NCI-H2107 treated with DMSO at 0.1 percent for 48 hours (cell line): ENCODE data around the gene ANTXR1.

ENCODE experiments used
- DNase-seq: peaks from one replicate; lab custom pipeline; 2025; ENCODE audit not compliant: unreplicated experiment; lab: John Stamatoyannopoulos, UW

ANTXR1 gene

GRCh38 chr2:69260666-69261065, 247.7 kb downstream of the ANTXR1 start:
- no peak for DNase-seq

DNA sequence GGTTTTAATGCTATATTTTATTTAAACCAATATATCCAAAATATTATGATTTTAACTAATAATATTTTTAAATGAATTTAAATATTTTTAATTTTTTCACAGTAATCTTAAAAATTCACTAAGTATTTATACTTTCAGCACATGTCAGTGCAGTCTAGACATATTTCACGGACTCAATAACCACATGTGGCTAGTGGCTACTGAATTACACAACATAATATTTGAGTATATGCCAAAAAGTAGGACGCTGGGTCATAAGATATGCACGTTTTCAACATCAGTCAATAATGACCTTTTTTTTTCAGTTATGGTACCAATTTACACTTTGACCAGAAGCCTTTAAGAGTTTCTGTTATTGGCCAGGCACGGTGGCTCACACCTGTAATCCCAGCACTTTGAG, 256.4 kb downstream of the ANTXR1 start:
- no peak for DNase-seq

DNA sequence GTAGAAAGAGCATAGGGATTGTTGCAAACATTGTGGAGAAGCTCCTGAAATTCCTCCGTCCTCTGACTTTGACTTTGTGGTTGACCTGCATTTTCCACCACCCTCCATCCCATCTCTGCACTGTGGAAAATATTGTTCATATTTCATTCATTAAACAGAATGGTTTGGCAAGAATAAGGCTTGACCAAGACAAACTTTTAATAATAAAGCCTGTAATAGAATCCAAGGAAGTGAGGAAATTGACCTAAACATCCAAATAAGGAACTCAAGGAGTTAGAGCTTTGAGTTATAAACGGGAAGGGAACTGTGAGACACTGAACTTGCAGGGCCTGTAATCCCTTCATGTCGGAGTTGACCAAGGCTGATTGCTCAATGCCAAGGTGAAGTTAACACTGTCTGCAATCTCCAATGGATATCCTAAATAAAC, 258.9 kb downstream of the ANTXR1 start:
- DNase-seq = no peak

- no peak for DNase-seq
Observed at GRCh38 chr2:69272803-69273471, 260.0 kb downstream of the ANTXR1 start.

- no peak for DNase-seq
Observed at GRCh38 chr2:69275490-69275889, 262.5 kb downstream of the ANTXR1 start.

DNA sequence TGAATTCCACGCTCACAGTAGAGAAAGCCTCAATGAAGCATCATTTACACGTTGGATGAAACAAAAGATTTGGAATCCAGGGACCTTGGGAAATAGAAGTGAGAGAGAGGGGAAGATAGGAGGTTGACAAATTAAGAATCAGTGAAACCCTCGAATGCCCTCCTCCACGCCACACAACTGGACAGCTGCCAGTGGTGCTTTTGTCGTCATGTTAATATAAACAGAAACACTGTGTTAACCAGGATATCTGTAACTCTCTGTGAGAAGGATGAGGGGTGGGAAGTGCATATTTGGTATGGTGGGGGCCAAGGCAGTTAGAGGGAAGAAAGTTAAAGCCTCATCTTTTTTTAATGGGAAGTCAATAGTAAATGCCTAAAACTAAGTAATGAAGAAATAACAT, 265.4 kb downstream of the ANTXR1 start:
- DNase-seq = no peak

GRCh38 chr2:69279211-69279610, 266.2 kb downstream of the ANTXR1 start:
- no peak for DNase-seq

- no peak for DNase-seq
Observed at GRCh38 chr2:69279931-69280681, 267.1 kb downstream of the ANTXR1 start.

DNA sequence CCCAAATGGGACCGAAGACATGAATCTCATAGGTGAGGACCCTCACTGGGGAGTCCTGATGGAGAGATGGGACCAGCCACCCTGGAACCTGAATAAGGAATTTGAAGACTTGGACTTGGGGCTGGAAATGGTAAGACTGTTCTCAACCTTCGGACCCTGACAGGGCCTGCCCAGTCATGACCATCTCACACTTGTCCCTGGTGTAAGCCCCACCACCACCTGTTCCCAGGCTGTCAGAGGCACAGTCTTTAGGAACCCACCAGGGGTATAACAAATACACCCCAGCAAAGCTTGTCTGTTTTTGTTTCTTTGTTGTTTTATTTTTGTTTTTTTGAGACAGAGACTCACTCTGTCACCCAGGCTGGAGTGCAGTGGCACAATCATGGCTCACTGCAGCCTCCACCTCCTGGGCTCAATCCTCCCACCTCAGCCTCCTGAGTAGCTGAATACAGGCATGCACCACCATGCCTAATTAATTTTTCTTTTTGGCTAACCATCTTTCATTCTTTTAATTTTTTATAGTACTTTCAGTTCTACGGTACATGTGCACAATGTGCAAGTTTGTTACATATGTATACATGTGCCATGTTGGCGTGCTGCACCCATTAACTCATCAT, 267.9 kb downstream of the ANTXR1 start:
- no peak for DNase-seq

DNA sequence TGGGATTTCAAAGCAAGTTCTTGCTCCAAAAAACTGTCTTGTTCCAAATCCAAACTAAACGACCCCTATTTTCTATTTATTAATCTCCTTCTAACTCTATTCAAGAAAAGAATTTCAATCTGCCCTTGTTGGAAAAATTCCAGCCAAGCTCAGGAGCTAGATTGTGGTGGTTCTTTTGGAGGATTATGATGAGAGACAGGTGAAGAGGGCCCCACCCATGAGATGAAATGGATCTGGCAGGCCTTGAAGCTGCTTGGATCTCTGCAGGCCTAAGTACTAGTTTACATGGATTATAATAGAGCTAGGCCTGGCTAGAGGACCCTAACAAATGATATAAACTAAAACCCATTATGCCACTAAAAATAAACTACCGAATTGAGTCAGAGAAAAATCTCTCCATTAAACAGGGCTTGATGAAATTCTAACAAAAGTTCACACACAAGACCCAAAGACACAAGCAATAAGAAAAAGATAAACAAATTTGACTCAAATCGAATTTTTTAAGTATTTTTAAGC, 272.5 kb downstream of the ANTXR1 start:
- DNase-seq = no peak

DNA sequence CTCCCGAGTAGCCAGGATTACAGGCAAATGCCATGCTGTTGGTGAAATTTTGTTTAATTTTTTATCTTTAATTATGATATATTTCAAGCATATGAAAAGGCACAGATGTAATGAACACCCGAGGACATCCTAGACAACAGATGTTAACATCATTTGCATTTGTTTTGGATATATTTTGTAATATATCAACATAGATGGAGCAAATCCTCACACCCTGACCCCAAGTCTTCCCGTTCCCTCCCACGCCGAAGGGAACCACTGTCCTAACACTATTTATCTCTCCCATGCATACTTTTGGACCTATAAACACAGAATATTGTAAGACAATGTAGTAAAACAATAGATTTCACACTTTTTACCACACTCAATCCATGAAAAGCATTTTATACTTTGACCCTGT, 274.6 kb downstream of the ANTXR1 start:
- no peak for DNase-seq

GRCh38 chr2:69288429-69288828, 275.4 kb downstream of the ANTXR1 start:
- DNase-seq = no peak

GRCh38 chr2:69291004-69291650, 278.1 kb downstream of the ANTXR1 start:
- DNase-seq = no peak

- DNase-seq = no peak
Observed at GRCh38 chr2:69291721-69292120, 278.7 kb downstream of the ANTXR1 start.

DNA sequence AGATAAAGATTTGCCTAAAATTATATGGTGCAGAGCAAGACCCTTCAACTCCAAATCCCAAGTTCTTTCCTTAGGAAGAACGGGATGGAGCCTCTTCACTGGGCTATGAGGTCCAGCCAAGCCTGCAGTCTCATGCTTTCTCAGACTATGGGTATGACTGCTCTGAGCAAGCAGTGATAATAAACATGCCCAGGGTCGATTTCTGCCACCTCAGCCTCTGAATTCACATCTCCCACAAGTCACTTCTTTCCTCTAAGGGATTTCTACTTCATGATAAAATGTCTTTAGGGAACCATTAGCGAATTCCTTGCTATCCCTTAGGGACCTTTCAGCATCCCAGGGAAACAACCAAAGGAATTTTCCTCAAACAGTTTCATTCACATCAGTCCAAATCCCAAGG, 279.3 kb downstream of the ANTXR1 start:
- no peak for DNase-seq

DNA sequence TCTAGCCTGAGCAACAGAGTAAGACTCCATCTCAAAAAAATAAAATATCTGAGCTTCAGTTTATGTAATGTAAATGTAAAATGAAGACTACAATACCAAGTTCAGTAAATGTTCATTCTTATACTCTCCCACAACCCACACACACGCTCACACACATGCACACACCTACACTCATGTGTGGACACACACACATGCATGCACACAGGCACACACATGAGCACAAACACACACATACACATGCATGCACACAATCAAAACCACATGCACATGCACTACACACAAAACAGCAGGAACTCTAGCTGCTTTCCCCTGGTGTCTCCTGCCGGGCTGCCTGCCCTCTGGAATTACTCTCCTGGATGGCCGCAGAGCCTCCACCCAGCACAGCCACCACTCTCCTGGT, 283.4 kb downstream of the ANTXR1 start:
- DNase-seq = no peak

- DNase-seq = no peak
Observed at GRCh38 chr2:69297216-69297615, 284.2 kb downstream of the ANTXR1 start.

DNA sequence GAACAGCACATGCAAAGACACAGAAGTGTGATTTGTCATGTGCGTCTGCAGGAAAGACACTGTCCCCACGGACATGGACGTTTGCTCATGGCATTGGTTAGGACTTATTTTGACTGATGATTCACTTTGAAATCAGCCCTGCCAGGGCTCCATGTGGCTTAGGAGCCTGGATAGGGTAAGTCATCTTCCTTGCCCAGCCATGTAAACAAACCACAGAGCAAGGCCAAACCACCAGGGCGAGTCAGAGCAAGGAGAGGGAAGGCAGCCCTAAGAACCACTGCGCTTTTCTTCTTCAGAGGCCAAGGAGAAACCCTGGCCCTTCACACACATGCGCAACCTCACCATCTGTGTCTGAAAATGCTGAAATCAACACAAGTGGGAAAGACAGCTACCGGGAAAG, 285.3 kb downstream of the ANTXR1 start:
- no peak for DNase-seq

DNA sequence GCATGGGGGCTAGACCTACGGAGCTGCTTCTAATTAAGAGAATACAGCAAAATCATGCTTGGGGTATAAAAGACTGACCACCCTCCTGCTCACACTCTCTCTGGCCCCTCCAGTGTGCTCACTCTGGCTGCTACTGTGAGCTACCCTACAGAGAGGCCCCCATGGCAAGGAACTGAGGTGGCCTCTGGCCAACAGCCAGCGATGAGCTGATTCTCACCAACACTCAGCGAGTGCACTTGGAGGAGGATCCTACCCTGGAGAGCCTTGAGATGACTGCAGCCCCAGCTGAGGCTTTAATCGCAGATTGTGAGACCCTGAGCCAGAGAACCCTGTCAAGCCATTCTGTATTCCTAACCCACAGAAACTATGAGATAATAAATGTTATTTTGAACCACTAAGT, 285.9 kb downstream of the ANTXR1 start:
- no peak for DNase-seq
